Thymus (tissue), 11 donors: Measurements from ENCODE around the gene HECW1. TPM values are rescaled to one million over a fixed set of nuclear protein-coding genes. Genes with fewer than 3 reads are reported as not detected.
"Not testable (repeated sequence)": the region's sequence is repeated elsewhere in the genome, so short reads cannot be mapped to it uniquely, and the experiment has no call there.

Source experiments
- DNase-seq, 9 donors: peaks; one replicate each; pipeline ENCODE4 v3.0.0-alpha.2; 2013; ENCODE audit warnings: low spot score in 9 of 9, low read depth in 6 of 9, missing footprints in 1 of 9
- H3K27ac ChIP-seq, 2 donors: one replicate each; pipeline ENCODE4 v1.5.1; 2013; ENCODE audit warnings: control low read depth in 1 of 2, low read depth in 1 of 2, low read length in 1 of 2, mild to moderate bottlenecking in 1 of 2, moderate library complexity in 1 of 2
- H3K27me3 ChIP-seq, 2 donors: one replicate each; pipeline ENCODE4 v1.5.1; 2013; ENCODE audit warnings: low read length in 1 of 2; ENCODE audit not compliant: control insufficient read depth in 2 of 2, insufficient read depth in 1 of 2
- H3K36me3 ChIP-seq, 2 donors: one replicate each; pipeline ENCODE4 v1.5.1; 2013; ENCODE audit warnings: low read length in 1 of 2, mild to moderate bottlenecking in 1 of 2, moderate library complexity in 1 of 2; ENCODE audit not compliant: control insufficient read depth in 2 of 2, insufficient read depth in 2 of 2
- H3K4me1 ChIP-seq, 2 donors: one replicate each; pipeline ENCODE4 v1.5.1; 2013; ENCODE audit warnings: low read length in 2 of 2; ENCODE audit not compliant: control insufficient read depth in 2 of 2, insufficient read depth in 2 of 2
- H3K4me3 ChIP-seq, 2 donors: one replicate each; pipeline ENCODE4 v1.5.1; 2013; ENCODE audit warnings: low read length in 2 of 2, control low read depth in 1 of 2, mild to moderate bottlenecking in 1 of 2
- H3K9me3 ChIP-seq, 2 donors: one replicate each; pipeline ENCODE4 v1.5.1; 2013; ENCODE audit warnings: low read length in 1 of 2, mild to moderate bottlenecking in 1 of 2; ENCODE audit not compliant: control insufficient read depth in 2 of 2, insufficient read depth in 1 of 2
- WGBS: extraction: QIAGEN DNeasy Blood & Tissue Kit; methylation state at CpG from one replicate; pipeline ENCODE4 v1.1.7; 2013; 5-methylcytosine and 5-hydroxymethylcytosine counted together
- polyA plus RNA-seq: library from polyadenylated mRNA; stranded (reverse); fragments of 200-250 nt; gene quantifications from one replicate; pipeline ENCODE4 v1.2.3, GENCODE V29; 2013
- total RNA-seq: library from RNA; stranded (reverse); fragments of 120-200 nt; gene quantifications from one replicate; pipeline ENCODE4 v1.2.4, GENCODE V29; 2013
- donor health status: healthy.

The HECW1 gene
- total and polyA plus RNA-seq, 2 donors = 0.05 to 0.23 TPM

DNA sequence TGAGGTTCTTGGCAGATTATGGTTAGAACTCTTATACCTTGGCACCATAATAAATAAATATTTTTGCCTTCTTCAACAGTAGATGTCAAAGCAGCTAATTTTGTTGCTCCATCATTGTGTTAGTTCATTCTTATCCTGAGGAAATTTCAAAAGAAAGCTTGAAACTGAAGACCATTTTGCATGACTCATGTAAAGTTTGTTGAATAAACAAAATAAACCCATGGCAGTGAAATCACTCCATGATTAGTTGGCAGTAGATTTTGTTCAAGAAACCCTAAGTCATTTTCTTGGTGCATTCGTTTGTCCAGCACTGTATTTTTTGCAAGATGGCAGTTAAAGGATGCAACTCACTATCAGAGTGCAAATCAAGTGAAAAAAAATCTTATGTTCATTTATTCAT lies 91.6 kb downstream of the HECW1 start:
- WGBS = 77% methylated on average over 1 of the region's 1 CpG
- no peak overlapping the region for H3K27ac ChIP-seq
- H3K4me1 ChIP-seq = no peaks in the 10 kb centered on the region
- DNase-seq = no peak
- no peak overlapping the region for H3K4me3 ChIP-seq
- H3K9me3 ChIP-seq = no peaks in the 10 kb centered on the region
- H3K36me3 ChIP-seq = no peaks in the 10 kb centered on the region
- H3K27me3 ChIP-seq = no peaks in the 10 kb centered on the region

- WGBS = 97% methylated on average over 8 of the region's 8 CpGs
- Histone ChIP-seq H3K4me1 (no peaks in the 10 kb centered on the region), H3K4me3 (no peak overlapping the region), H3K36me3 (no peaks in the 10 kb centered on the region), H3K27ac (no peak overlapping the region), H3K27me3 (no peaks in the 10 kb centered on the region), H3K9me3 (no peaks in the 10 kb centered on the region)
- no peak for DNase-seq
Measured at GRCh38 chr7:43205171-43205795, 92.8 kb downstream of the HECW1 start.

DNA sequence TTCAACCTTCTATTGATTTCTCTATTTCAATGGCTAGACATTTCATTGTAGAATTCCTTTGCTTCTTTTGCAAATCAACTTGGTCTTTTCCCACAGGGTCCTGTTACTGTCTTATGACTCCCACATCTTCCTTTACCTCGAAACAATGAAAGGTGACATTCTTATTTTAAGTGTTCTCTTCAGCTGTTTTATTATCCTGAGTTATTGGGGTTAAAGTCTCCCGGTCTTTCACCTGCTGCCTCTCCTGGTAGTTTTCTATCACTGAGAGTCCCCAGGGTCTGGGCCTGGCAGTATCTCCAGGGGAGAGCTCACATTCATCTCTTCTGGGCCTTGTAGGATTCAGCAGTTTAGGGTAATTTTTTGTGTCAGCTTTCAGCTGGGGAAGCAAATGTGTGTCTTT lies 95.8 kb downstream of the HECW1 start:
- WGBS = 89% methylated on average over 2 of the region's 2 CpGs
- DNase-seq = no peak
- no peaks in the 10 kb centered on the region for H3K4me1 ChIP-seq
- no peak overlapping the region for H3K4me3 ChIP-seq
- H3K27me3 ChIP-seq = no peaks in the 10 kb centered on the region
- no peak overlapping the region for H3K27ac ChIP-seq
- no peaks in the 10 kb centered on the region for H3K9me3 ChIP-seq
- no peaks in the 10 kb centered on the region for H3K36me3 ChIP-seq

DNA sequence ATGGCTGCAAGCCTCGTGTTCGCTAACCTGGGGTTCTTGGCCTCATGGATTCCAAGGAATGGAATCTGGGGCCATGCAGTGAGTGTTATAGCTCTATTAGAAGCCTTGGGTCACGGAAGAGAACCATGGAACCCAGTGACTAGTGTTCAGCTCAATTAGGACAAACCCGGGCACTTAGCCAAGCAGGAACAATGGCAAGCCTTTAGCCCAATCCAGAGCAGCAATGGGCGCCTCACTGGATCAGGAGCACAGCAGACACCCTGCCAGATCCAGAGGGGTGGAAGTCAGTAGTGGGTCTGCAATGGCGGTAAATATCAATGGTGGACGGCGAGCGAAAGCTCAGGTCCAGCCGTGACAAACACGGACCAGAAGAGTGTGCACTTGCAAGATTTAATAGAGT lies 98.1 kb downstream of the HECW1 start:
- not testable (repeated sequence) for H3K4me3 ChIP-seq, H3K27ac ChIP-seq, H3K4me1 ChIP-seq, H3K27me3 ChIP-seq, H3K36me3 ChIP-seq, DNase-seq, H3K9me3 ChIP-seq
- 93% methylated on average over 11 of the region's 11 CpGs for WGBS

GRCh38 chr7:43211286-43211685 lies 98.8 kb downstream of the HECW1 start:
- no peaks in the 10 kb centered on the region for H3K36me3 ChIP-seq
- H3K9me3 ChIP-seq = no peaks in the 10 kb centered on the region
- DNase-seq = no peak
- H3K27me3 ChIP-seq = no peaks in the 10 kb centered on the region
- H3K4me1 ChIP-seq = no peaks in the 10 kb centered on the region
- WGBS = 88% methylated on average over 5 of the region's 5 CpGs
- H3K27ac ChIP-seq = no peak overlapping the region
- H3K4me3 ChIP-seq = no peak overlapping the region

GRCh38 chr7:43211693-43212092 lies 99.2 kb downstream of the HECW1 start:
- Histone ChIP-seq H3K9me3 (no peaks in the 10 kb centered on the region), H3K4me3 (no peak overlapping the region), H3K4me1 (no peaks in the 10 kb centered on the region), H3K27me3 (no peaks in the 10 kb centered on the region), H3K27ac (no peak overlapping the region), H3K36me3 (no peaks in the 10 kb centered on the region)
- no peak for DNase-seq

DNA sequence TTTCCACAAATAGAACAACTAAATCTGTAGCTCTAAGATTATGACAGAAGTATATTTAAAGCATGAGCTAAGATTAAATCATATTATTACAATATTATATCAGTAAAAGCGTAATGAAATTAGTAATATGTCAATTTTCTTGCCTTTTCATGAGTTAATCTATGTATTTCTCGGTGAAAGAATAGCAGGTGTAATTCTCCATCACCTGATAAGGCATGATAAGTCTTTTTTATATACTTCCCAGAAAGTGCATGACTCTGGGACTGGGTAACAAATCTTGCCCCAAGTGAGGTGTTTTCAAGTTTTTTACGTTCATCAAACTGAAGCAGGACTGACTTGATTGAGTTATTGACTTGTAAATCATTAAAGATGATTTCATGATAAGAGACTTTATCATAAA lies 100.5 kb downstream of the HECW1 start:
- WGBS = 83% methylated on average over 3 of the region's 3 CpGs
- no peaks in the 10 kb centered on the region for H3K36me3 ChIP-seq
- no peak overlapping the region for H3K4me3 ChIP-seq
- no peak overlapping the region for H3K27ac ChIP-seq
- no peaks in the 10 kb centered on the region for H3K27me3 ChIP-seq
- no peaks in the 10 kb centered on the region for H3K4me1 ChIP-seq
- DNase-seq = no peak
- no peaks in the 10 kb centered on the region for H3K9me3 ChIP-seq

DNA sequence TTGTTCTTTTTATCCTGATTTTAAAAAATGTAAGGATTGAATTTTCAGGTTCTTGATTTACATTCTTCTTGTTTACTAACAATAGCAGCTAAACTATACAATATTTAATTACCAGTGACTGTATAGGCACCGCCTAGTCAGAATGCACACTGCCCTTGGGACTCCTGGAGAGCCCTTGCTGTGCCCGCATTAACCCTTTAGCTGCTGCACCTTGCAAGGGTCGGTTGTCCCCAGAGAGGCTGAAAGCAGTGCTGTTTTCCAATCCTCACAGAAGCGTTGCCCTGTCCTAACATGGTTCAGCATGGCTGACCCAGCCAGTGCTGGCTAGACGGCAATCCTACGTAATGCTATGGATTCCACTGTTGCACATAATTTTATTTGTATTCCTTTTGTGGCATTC lies 102.6 kb downstream of the HECW1 start:
- H3K27me3 ChIP-seq = no peaks in the 10 kb centered on the region
- no peak for DNase-seq
- H3K9me3 ChIP-seq = no peaks in the 10 kb centered on the region
- H3K27ac ChIP-seq = no peak overlapping the region
- H3K4me3 ChIP-seq = no peak overlapping the region
- no peaks in the 10 kb centered on the region for H3K4me1 ChIP-seq
- H3K36me3 ChIP-seq = no peaks in the 10 kb centered on the region
- WGBS = 81% methylated on average over 6 of the region's 6 CpGs

DNA sequence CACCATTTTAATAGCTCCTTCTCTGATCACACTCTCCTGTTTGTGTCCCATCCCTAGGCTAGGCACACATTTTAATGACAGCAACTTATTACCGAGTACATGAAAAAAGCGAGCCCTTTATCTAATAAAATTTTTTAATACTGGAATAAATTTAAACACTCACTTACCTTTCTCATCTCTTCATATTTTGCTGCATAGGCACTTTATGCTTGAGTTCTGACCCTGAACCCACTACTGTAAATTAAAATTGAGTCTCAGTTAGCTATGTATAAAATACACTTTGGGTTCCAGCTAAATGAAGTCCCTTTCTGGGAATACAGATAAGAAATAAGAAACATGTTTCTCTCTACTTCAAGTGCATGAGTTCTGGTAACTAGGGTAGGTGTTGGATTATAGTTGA lies 104.6 kb downstream of the HECW1 start:
- no peak overlapping the region for H3K4me3 ChIP-seq
- no peaks in the 10 kb centered on the region for H3K4me1 ChIP-seq
- no peak overlapping the region for H3K27ac ChIP-seq
- no peaks in the 10 kb centered on the region for H3K9me3 ChIP-seq
- DNase-seq = no peak
- 94% methylated on average over 2 of the region's 2 CpGs for whole genome bisulfite sequencing
- H3K27me3 ChIP-seq = no peaks in the 10 kb centered on the region
- H3K36me3 ChIP-seq = no peaks in the 10 kb centered on the region

DNA sequence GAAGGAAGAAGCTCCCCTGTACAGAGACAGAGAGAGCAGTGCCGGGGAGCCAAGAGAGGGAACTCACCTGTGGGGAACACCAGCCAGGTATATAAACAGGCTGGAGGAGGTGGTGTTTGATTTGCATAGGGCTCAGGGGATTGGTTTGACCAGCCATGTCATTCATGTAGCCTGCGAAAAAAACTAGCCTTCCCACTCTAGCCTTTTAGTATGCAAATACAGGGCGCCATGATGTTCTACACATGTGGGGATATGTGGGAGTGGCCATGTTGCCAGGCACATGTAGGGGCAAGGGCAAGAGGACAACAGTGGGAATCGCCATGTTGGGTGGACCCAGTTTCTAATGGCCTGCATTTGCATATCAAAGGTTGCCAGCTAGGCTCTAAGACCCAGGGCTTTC lies 106.5 kb downstream of the HECW1 start:
- H3K27me3 ChIP-seq, H3K4me3 ChIP-seq, H3K4me1 ChIP-seq, H3K27ac ChIP-seq, DNase-seq, H3K9me3 ChIP-seq, H3K36me3 ChIP-seq: not testable (repeated sequence)
- WGBS = 95% methylated on average over 4 of the region's 4 CpGs
